ENCODE results near the gene BRS3.

Gene BRS3

GRCh38 chrX:136488706-136489105, 959 bp downstream of the BRS3 start:
- H3K9me3 ChIP-seq (ENCODE audit: control insufficient read depth, low read length): no peaks in the 10 kb centered on the region
- 62 to 70% methylated on average over 3 to 5 of the region's 5 CpGs for WGBS, 2 experiments

GRCh38 chrX:136491832-136492231, 4.1 kb downstream of the BRS3 start:
- WGBS, 2 experiments: 72 to 74% methylated on average over 6 of the region's 6 CpGs
- Histone ChIP-seq H3K36me3 (ENCODE audit: control insufficient read depth, insufficient read depth, low read length) (no peaks in the 10 kb centered on the region), H3K27ac (ENCODE audit: insufficient read depth, low read depth, low read length, poor library complexity, severe bottlenecking) (no peak overlapping the region), H3K9me3 (ENCODE audit: control insufficient read depth, low read length) (no peaks in the 10 kb centered on the region), H3K4me1 (ENCODE audit: control insufficient read depth, insufficient read depth, low read length) (no peaks in the 10 kb centered on the region), H3K27me3 (ENCODE audit: control insufficient read depth, insufficient read depth, low read length, poor library complexity, severe bottlenecking) (peaks cover 4% of the 10 kb centered on the region), H3K4me3 (ENCODE audit: insufficient read depth, low read depth, low read length) (no peak overlapping the region)

More at GRCh38 chrX:136488706-136489105, 959 bp downstream of the BRS3 start:
- H3K4me1 ChIP-seq (ENCODE audit: control insufficient read depth, insufficient read depth, low read length): no peaks in the 10 kb centered on the region
- H3K27me3 ChIP-seq (ENCODE audit: control insufficient read depth, insufficient read depth, low read length, poor library complexity, severe bottlenecking): peaks cover 4% of the 10 kb centered on the region
- H3K36me3 ChIP-seq (ENCODE audit: control insufficient read depth, insufficient read depth, low read length): no peaks in the 10 kb centered on the region
- H3K27ac ChIP-seq (ENCODE audit: insufficient read depth, low read depth, low read length, poor library complexity, severe bottlenecking): no peak overlapping the region
- no peak overlapping the region for H3K4me3 ChIP-seq (ENCODE audit: insufficient read depth, low read depth, low read length)

GRCh38 chrX:136493011-136493410, 5.3 kb downstream of the BRS3 start:
- peaks cover 4% of the 10 kb centered on the region for H3K27me3 ChIP-seq (ENCODE audit: control insufficient read depth, insufficient read depth, low read length, poor library complexity, severe bottlenecking)
- no peak overlapping the region for H3K27ac ChIP-seq (ENCODE audit: insufficient read depth, low read depth, low read length, poor library complexity, severe bottlenecking)
- WGBS, 2 experiments: 67 to 80% methylated on average over 1 of the region's 1 CpG
- no peak overlapping the region for H3K4me3 ChIP-seq (ENCODE audit: insufficient read depth, low read depth, low read length)
- H3K36me3 ChIP-seq (ENCODE audit: control insufficient read depth, insufficient read depth, low read length): no peaks in the 10 kb centered on the region
- no peaks in the 10 kb centered on the region for H3K9me3 ChIP-seq (ENCODE audit: control insufficient read depth, low read length)
- no peaks in the 10 kb centered on the region for H3K4me1 ChIP-seq (ENCODE audit: control insufficient read depth, insufficient read depth, low read length)

- no peaks in the 10 kb centered on the region for H3K4me1 ChIP-seq (ENCODE audit: control insufficient read depth, insufficient read depth, low read length)
- WGBS, 2 experiments: 91 to 92% methylated on average over 3 to 4 of the region's 4 CpGs
- no peaks in the 10 kb centered on the region for H3K9me3 ChIP-seq (ENCODE audit: control insufficient read depth, low read length)
- no peaks in the 10 kb centered on the region for H3K36me3 ChIP-seq (ENCODE audit: control insufficient read depth, insufficient read depth, low read length)
- peaks cover under 1% of the 10 kb centered on the region for H3K27me3 ChIP-seq (ENCODE audit: control insufficient read depth, insufficient read depth, low read length, poor library complexity, severe bottlenecking)
- H3K27ac ChIP-seq (ENCODE audit: insufficient read depth, low read depth, low read length, poor library complexity, severe bottlenecking): no peak overlapping the region
- no peak overlapping the region for H3K4me3 ChIP-seq (ENCODE audit: insufficient read depth, low read depth, low read length)
These were observed 7.3 kb downstream of the BRS3 start for GRCh38 chrX:136495043-136495442.

- Histone ChIP-seq H3K27ac (ENCODE audit: insufficient read depth, low read depth, low read length, poor library complexity, severe bottlenecking) (peak overlapping the region; percentile 93), H3K4me3 (ENCODE audit: insufficient read depth, low read depth, low read length) (peak overlapping the region; percentile 78), H3K27me3 (ENCODE audit: control insufficient read depth, insufficient read depth, low read length, poor library complexity, severe bottlenecking) (no peaks in the 10 kb centered on the region), H3K4me1 (ENCODE audit: control insufficient read depth, insufficient read depth, low read length) (no peaks in the 10 kb centered on the region), H3K36me3 (ENCODE audit: control insufficient read depth, insufficient read depth, low read length) (no peaks in the 10 kb centered on the region), H3K9me3 (ENCODE audit: control insufficient read depth, low read length) (no peaks in the 10 kb centered on the region)
- WGBS, 2 experiments: 7 to 9% methylated on average over 13 of the region's 13 CpGs
These were observed 8.5 kb downstream of the BRS3 start for GRCh38 chrX:136496186-136496763.

GRCh38 chrX:136496764-136497555, 9.2 kb downstream of the BRS3 start:
- H3K4me3 ChIP-seq (ENCODE audit: insufficient read depth, low read depth, low read length): peak overlapping the region; percentile 78
- H3K9me3 ChIP-seq (ENCODE audit: control insufficient read depth, low read length): no peaks in the 10 kb centered on the region
- no peaks in the 10 kb centered on the region for H3K4me1 ChIP-seq (ENCODE audit: control insufficient read depth, insufficient read depth, low read length)
- 0% methylated on average over 109 to 111 of the region's 111 CpGs for WGBS, 2 experiments
- no peaks in the 10 kb centered on the region for H3K36me3 ChIP-seq (ENCODE audit: control insufficient read depth, insufficient read depth, low read length)
- H3K27me3 ChIP-seq (ENCODE audit: control insufficient read depth, insufficient read depth, low read length, poor library complexity, severe bottlenecking): no peaks in the 10 kb centered on the region
- H3K27ac ChIP-seq (ENCODE audit: insufficient read depth, low read depth, low read length, poor library complexity, severe bottlenecking): peak overlapping the region; percentile 93

- Histone ChIP-seq H3K27ac (ENCODE audit: insufficient read depth, low read depth, low read length, poor library complexity, severe bottlenecking) (peak within 1 kb of the TSS; percentile 93), H3K4me3 (ENCODE audit: insufficient read depth, low read depth, low read length) (peak within 1 kb of the TSS; percentile 78), H3K27me3 (ENCODE audit: control insufficient read depth, insufficient read depth, low read length, poor library complexity, severe bottlenecking) (no peaks in the 10 kb centered on the region), H3K4me1 (ENCODE audit: control insufficient read depth, insufficient read depth, low read length) (no peaks in the 10 kb centered on the region), H3K36me3 (ENCODE audit: control insufficient read depth, insufficient read depth, low read length) (no peaks in the 10 kb centered on the region), H3K9me3 (ENCODE audit: control insufficient read depth, low read length) (no peaks in the 10 kb centered on the region)
- WGBS, 2 experiments: 0% methylated on average over 33 to 35 of the region's 35 CpGs
These were observed 9.9 kb downstream of the BRS3 start, which contains the start of gene HTATSF1 for GRCh38 chrX:136497556-136498052. TSS of gene HTATSF1 (plus strand) at chrX:136497592. CDS start at chrX:136497685, 93 bp downstream.

GRCh38 chrX:136519069-136519468, 31.3 kb downstream of the BRS3 start:
- Histone ChIP-seq H3K4me1 (ENCODE audit: control insufficient read depth, insufficient read depth, low read length) (no peaks in the 10 kb centered on the region), H3K4me3 (ENCODE audit: insufficient read depth, low read depth, low read length) (no peak overlapping the region), H3K36me3 (ENCODE audit: control insufficient read depth, insufficient read depth, low read length) (no peaks in the 10 kb centered on the region), H3K27ac (ENCODE audit: insufficient read depth, low read depth, low read length, poor library complexity, severe bottlenecking) (no peak overlapping the region), H3K9me3 (ENCODE audit: control insufficient read depth, low read length) (no peaks in the 10 kb centered on the region), H3K27me3 (ENCODE audit: control insufficient read depth, insufficient read depth, low read length, poor library complexity, severe bottlenecking) (no peaks in the 10 kb centered on the region)
- WGBS, 2 experiments: 85 to 86% methylated on average over 3 to 4 of the region's 5 CpGs

GRCh38 chrX:136523770-136524169, 36.0 kb downstream of the BRS3 start:
- H3K36me3 ChIP-seq (ENCODE audit: control insufficient read depth, insufficient read depth, low read length): no peaks in the 10 kb centered on the region
- no peak overlapping the region for H3K4me3 ChIP-seq (ENCODE audit: insufficient read depth, low read depth, low read length)

GRCh38 chrX:136525738-136526606, 38.2 kb downstream of the BRS3 start:
- Histone ChIP-seq H3K4me3 (ENCODE audit: insufficient read depth, low read depth, low read length) (no peak overlapping the region), H3K27me3 (ENCODE audit: control insufficient read depth, insufficient read depth, low read length, poor library complexity, severe bottlenecking) (no peaks in the 10 kb centered on the region)

More at GRCh38 chrX:136523770-136524169, 36.0 kb downstream of the BRS3 start:
- no peaks in the 10 kb centered on the region for H3K9me3 ChIP-seq (ENCODE audit: control insufficient read depth, low read length)
- H3K4me1 ChIP-seq (ENCODE audit: control insufficient read depth, insufficient read depth, low read length): no peaks in the 10 kb centered on the region
- no peak overlapping the region for H3K27ac ChIP-seq (ENCODE audit: insufficient read depth, low read depth, low read length, poor library complexity, severe bottlenecking)
- no peaks in the 10 kb centered on the region for H3K27me3 ChIP-seq (ENCODE audit: control insufficient read depth, insufficient read depth, low read length, poor library complexity, severe bottlenecking)

More at GRCh38 chrX:136525738-136526606, 38.2 kb downstream of the BRS3 start:
- Histone ChIP-seq H3K9me3 (ENCODE audit: control insufficient read depth, low read length) (no peaks in the 10 kb centered on the region), H3K4me1 (ENCODE audit: control insufficient read depth, insufficient read depth, low read length) (no peaks in the 10 kb centered on the region), H3K27ac (ENCODE audit: insufficient read depth, low read depth, low read length, poor library complexity, severe bottlenecking) (no peak overlapping the region), H3K36me3 (ENCODE audit: control insufficient read depth, insufficient read depth, low read length) (no peaks in the 10 kb centered on the region)
- 91 to 93% methylated on average over 2 of the region's 2 CpGs for WGBS, 2 experiments

All from ectodermal cell (in vitro differentiated cells).